Liver (tissue), 3 donors: ENCODE data around the gene BTRC.

Experiments
- FOXA1 ChIP-seq: IDR thresholded peaks from 2 replicates; pipeline ENCODE4 v1.6.1; 2016; ENCODE audit warnings: antibody characterized with exemption
- GABPA ChIP-seq, 2 donors: IDR thresholded peaks in 1 of 2; conservative IDR thresholded peaks in 1 of 2; 2 replicates each; pipeline ENCODE4 v1.6.1; 2016; ENCODE audit warnings: antibody characterized with exemption in 2 of 2, mild to moderate bottlenecking in 1 of 2, moderate library complexity in 1 of 2
- HNF4G ChIP-seq: IDR thresholded peaks from 2 replicates; pipeline ENCODE4 v1.6.1; 2016; ENCODE audit warnings: antibody characterized with exemption
- NR2F2 ChIP-seq: IDR thresholded peaks from 2 replicates; pipeline ENCODE4 v1.6.1; 2016; ENCODE audit warnings: antibody characterized with exemption
- SP1 ChIP-seq: IDR thresholded peaks from 2 replicates; pipeline ENCODE4 v1.6.1; 2018; ENCODE audit warnings: antibody characterized with exemption, mild to moderate bottlenecking
- TAF1 ChIP-seq: conservative IDR thresholded peaks from 2 replicates; pipeline ENCODE4 v1.6.1; 2016; ENCODE audit warnings: antibody characterized with exemption, mild to moderate bottlenecking
- YY1 ChIP-seq: IDR thresholded peaks from 2 replicates; pipeline ENCODE4 v1.6.1; 2016; ENCODE audit warnings: antibody characterized with exemption, mild to moderate bottlenecking
- TF ChIP-seq, protein P1 (sequence below): fragments of 150-350 bp; IDR thresholded peaks from 2 replicates; pipeline ENCODE4 v1.5.1; 2017; ENCODE audit warnings: improper control_type of control experiment, low read depth, low read length; ENCODE audit not compliant: missing input control
- TF ChIP-seq, protein P2 (sequence below): IDR thresholded peaks from 2 replicates; pipeline ENCODE4 v1.6.1; 2016; ENCODE audit warnings: antibody characterized with exemption
- donor health status: healthy.
- donor health status: healthy.

DNA sequence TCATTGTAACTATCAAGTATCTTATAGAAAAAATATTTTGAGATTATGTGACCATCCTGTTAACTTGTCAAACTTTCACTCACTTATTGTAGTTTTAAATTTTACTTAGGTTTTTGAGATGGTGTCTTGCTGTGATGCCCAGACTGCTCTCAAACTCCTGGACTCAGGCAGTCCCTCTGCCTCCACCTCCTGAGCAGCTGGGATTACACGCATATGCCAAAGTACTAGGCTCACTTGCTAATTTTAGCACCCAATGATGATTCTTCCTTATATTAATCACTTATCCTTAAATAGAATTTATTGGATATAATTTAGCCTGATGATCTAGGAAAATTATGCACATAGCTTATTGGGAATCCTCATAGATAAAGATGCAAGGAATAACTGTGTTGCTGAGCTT lies 104.9 kb downstream of the BTRC start:
- TF ChIP-seq, protein P1, sequence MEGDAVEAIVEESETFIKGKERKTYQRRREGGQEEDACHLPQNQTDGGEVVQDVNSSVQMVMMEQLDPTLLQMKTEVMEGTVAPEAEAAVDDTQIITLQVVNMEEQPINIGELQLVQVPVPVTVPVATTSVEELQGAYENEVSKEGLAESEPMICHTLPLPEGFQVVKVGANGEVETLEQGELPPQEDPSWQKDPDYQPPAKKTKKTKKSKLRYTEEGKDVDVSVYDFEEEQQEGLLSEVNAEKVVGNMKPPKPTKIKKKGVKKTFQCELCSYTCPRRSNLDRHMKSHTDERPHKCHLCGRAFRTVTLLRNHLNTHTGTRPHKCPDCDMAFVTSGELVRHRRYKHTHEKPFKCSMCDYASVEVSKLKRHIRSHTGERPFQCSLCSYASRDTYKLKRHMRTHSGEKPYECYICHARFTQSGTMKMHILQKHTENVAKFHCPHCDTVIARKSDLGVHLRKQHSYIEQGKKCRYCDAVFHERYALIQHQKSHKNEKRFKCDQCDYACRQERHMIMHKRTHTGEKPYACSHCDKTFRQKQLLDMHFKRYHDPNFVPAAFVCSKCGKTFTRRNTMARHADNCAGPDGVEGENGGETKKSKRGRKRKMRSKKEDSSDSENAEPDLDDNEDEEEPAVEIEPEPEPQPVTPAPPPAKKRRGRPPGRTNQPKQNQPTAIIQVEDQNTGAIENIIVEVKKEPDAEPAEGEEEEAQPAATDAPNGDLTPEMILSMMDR, result no peak
- TF ChIP-seq NR2F2, result no peak
- TF ChIP-seq GABPA (IDR thresholded peaks at IDR 0.05 in 1 of 2, conservative IDR thresholded peaks at IDR 0.05 in 1 of 2), result no peak
- TF ChIP-seq TAF1, result no peak
- no peak for TF ChIP-seq FOXA1
- TF ChIP-seq, protein P2, sequence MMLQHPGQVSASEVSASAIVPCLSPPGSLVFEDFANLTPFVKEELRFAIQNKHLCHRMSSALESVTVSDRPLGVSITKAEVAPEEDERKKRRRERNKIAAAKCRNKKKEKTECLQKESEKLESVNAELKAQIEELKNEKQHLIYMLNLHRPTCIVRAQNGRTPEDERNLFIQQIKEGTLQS, result no peak
- TF ChIP-seq YY1, result no peak
- no peak for TF ChIP-seq SP1
- TF ChIP-seq HNF4G, result no peak
